ENCODE results near the gene FCF1. TPM values are rescaled to one million over a fixed set of nuclear protein-coding genes. Genes with fewer than 3 reads are reported as not detected.

The FCF1 gene
- total and polyA plus RNA-seq, 2 of the 13 experiments (the other 11 are each of a cell fraction or from before 2014, with no cell fraction given): 31.0 to 44.4 TPM

- TF ChIP-seq ZNF850 (CRISPR knock-in tag; conservative IDR thresholded peaks at IDR 0.05) (no peak), CEBPZ (IDR thresholded peaks at IDR 0.05; ENCODE audit: low read length) (no peak), DMTF1 (CRISPR knock-in tag; IDR thresholded peaks at IDR 0.05) (no peak), ERF (CRISPR knock-in tag; IDR thresholded peaks at IDR 0.05) (peak; percentile 69), PRDM10 (CRISPR knock-in tag; IDR thresholded peaks at IDR 0.05; ENCODE audit: low read depth) (peak; percentile 31; the same call in 1 of the 2 replicates), LBX2 (CRISPR knock-in tag; IDR thresholded peaks at IDR 0.05; ENCODE audit: borderline replicate concordance) (no peak), ZNF577 (CRISPR knock-in tag; IDR thresholded peaks at IDR 0.05; ENCODE audit: borderline replicate concordance, low read depth) (no peak), MTA1 (CRISPR knock-in tag; IDR thresholded peaks at IDR 0.05; ENCODE audit: borderline replicate concordance) (no peak), HHEX (CRISPR knock-in tag; IDR thresholded peaks at IDR 0.05) (no peak), ZBTB4 (CRISPR knock-in tag; IDR thresholded peaks at IDR 0.05; ENCODE audit: borderline replicate concordance) (peak; percentile 62; the same call in 1 of the 2 replicates), ZUFSP (CRISPR knock-in tag; IDR thresholded peaks at IDR 0.05; ENCODE audit: borderline replicate concordance) (no peak)
These were observed at the start of gene FCF1, which contains the start of gene AREL1 (continued) for GRCh38 chr14:74712499-74713394.
